Endodermal cell (in vitro differentiated cells): ENCODE data around the gene CRYGA. TPM values are rescaled to one million over a fixed set of nuclear protein-coding genes. Genes with fewer than 3 reads are reported as not detected.

Experiments used
- DNase-seq: peaks from one replicate; pipeline ENCODE4 v3.0.0-alpha.2; 2017
- H3K27ac ChIP-seq: 2 replicates; pipeline ENCODE4 v1.5.1; 2013; ENCODE audit warnings: mild to moderate bottlenecking, low read depth, low read length, moderate library complexity
- H3K27me3 ChIP-seq: 2 replicates; pipeline ENCODE4 v1.6.1; 2013; ENCODE audit warnings: mild to moderate bottlenecking, low read length, moderate library complexity; ENCODE audit not compliant: insufficient read depth, control insufficient read depth, poor library complexity, severe bottlenecking
- H3K36me3 ChIP-seq: 2 replicates; pipeline ENCODE4 v1.7.0; 2013; ENCODE audit warnings: mild to moderate bottlenecking, low read length, moderate library complexity; ENCODE audit not compliant: control insufficient read depth, insufficient read depth
- H3K4me1 ChIP-seq: one replicate; pipeline ENCODE4 v1.7.0; 2013; ENCODE audit warnings: low read length; ENCODE audit not compliant: control insufficient read depth, insufficient read depth
- H3K4me3 ChIP-seq: 2 replicates; pipeline ENCODE4 v1.5.1; 2013; ENCODE audit warnings: mild to moderate bottlenecking, low read length, moderate library complexity
- H3K9ac ChIP-seq: 2 replicates; pipeline ENCODE4 v1.6.1; 2013; ENCODE audit warnings: mild to moderate bottlenecking, low read length, moderate library complexity; ENCODE audit not compliant: poor library complexity, severe bottlenecking; ENCODE audit errors: extremely low read depth
- H3K9me3 ChIP-seq: 2 replicates; pipeline ENCODE4 v1.6.1; 2013; ENCODE audit warnings: mild to moderate bottlenecking, low read length, moderate library complexity; ENCODE audit not compliant: control insufficient read depth
- H3K27ac Mint-ChIP-seq: 2 replicates; pipeline ENCODE4 v1.8.0; 2020; ENCODE audit warnings: mixed read lengths
- H3K27me3 Mint-ChIP-seq: 2 replicates; pipeline ENCODE4 v1.8.0; 2021; ENCODE audit warnings: mild to moderate bottlenecking, mixed read lengths; ENCODE audit not compliant: insufficient read depth
- H3K36me3 Mint-ChIP-seq: 2 replicates; pipeline ENCODE4 v1.8.0; 2020; ENCODE audit warnings: low read depth, mixed read lengths
- H3K4me1 Mint-ChIP-seq: 2 replicates; pipeline ENCODE4 v1.8.0; 2020; ENCODE audit warnings: mixed read lengths
- H3K4me3 Mint-ChIP-seq: 2 replicates; pipeline ENCODE4 v1.8.0; 2020; ENCODE audit warnings: mild to moderate bottlenecking, moderate library complexity, mixed read lengths
- H3K9me3 Mint-ChIP-seq: 2 replicates; pipeline ENCODE4 v1.8.0; 2020; ENCODE audit warnings: mild to moderate bottlenecking, mixed read lengths
- CTCF ChIP-seq: fragments of 200-600 bp; sonication (generic); conservative IDR thresholded peaks from 2 replicates; pipeline ENCODE4 v1.5.0; 2021; ENCODE audit warnings: antibody characterized with exemption, mild to moderate bottlenecking
- WGBS, 2 experiments: methylation state at CpG; one replicate each; pipeline versions ENCODE4 v1.1.5 to v1.1.7; 2013; ENCODE audit warnings: missing lambda C conversion rate in 2 of 2, mixed read lengths in 1 of 2; ENCODE audit not compliant: insufficient coverage in 1 of 2, insufficient read length in 1 of 2; 5-methylcytosine and 5-hydroxymethylcytosine counted together
- total RNA-seq, 2 donors: library from RNA; stranded (reverse); fragmentation: NEBNext Ultra II Directional in 1 of 2; extraction: Animal tissue kit (Norgen Biotek cat#: 25700) in 1 of 2; gene quantifications; 2 replicates in 1 of 2; 3 replicates in 1 of 2; pipeline ENCODE4 v1.2.1, GENCODE V29; 2021

CRYGA gene
- total RNA-seq, 2 donors from 2014 or later: not detected

GRCh38 chr2:208153156-208153555 is 10.2 kb downstream of the CRYGA start:
- Histone ChIP-seq H3K36me3 (no peaks in the 10 kb centered on the region), H3K4me1 (no peaks in the 10 kb centered on the region), H3K9ac (no peak overlapping the region), H3K27me3 (no peaks in the 10 kb centered on the region), H3K4me3 (no peak overlapping the region), H3K27ac (no peak overlapping the region), H3K9me3 (peaks cover 17% of the 10 kb centered on the region)
- Mint-ChIP-seq H3K9me3 (peaks cover 14% of the 10 kb centered on the region), H3K27me3 (no peaks in the 10 kb centered on the region), H3K4me1 (no peaks in the 10 kb centered on the region), H3K36me3 (no peaks in the 10 kb centered on the region), H3K27ac (no peak overlapping the region), H3K4me3 (no peak overlapping the region)
- no peak for TF ChIP-seq CTCF
- no peak for DNase-seq

GRCh38 chr2:208150956-208151355 is 12.4 kb downstream of the CRYGA start:
- no peaks in the 10 kb centered on the region for H3K36me3 Mint-ChIP-seq

GRCh38 chr2:208150094-208150493 is 13.3 kb downstream of the CRYGA start:
- Histone ChIP-seq H3K27me3 (no peaks in the 10 kb centered on the region), H3K27ac (no peak overlapping the region), H3K9ac (no peak overlapping the region), H3K4me1 (no peaks in the 10 kb centered on the region), H3K4me3 (no peak overlapping the region), H3K9me3 (peaks cover 17% of the 10 kb centered on the region), H3K36me3 (no peaks in the 10 kb centered on the region)
- no peak for DNase-seq
- no peak for TF ChIP-seq CTCF
- H3K36me3 Mint-ChIP-seq: no peaks in the 10 kb centered on the region
- H3K4me3 Mint-ChIP-seq: no peak overlapping the region
- H3K27ac Mint-ChIP-seq: no peak overlapping the region
- peaks cover 14% of the 10 kb centered on the region for H3K9me3 Mint-ChIP-seq
- H3K4me1 Mint-ChIP-seq: peaks cover 14% of the 10 kb centered on the region
- H3K27me3 Mint-ChIP-seq: no peaks in the 10 kb centered on the region

More at GRCh38 chr2:208150956-208151355, 12.4 kb downstream of the CRYGA start:
- Histone ChIP-seq H3K4me1 (no peaks in the 10 kb centered on the region), H3K27me3 (no peaks in the 10 kb centered on the region), H3K9ac (no peak overlapping the region), H3K27ac (no peak overlapping the region), H3K36me3 (no peaks in the 10 kb centered on the region), H3K4me3 (no peak overlapping the region), H3K9me3 (peaks cover 17% of the 10 kb centered on the region)
- peaks cover 14% of the 10 kb centered on the region for H3K9me3 Mint-ChIP-seq
- no peak for TF ChIP-seq CTCF
- no peak for DNase-seq
- no peaks in the 10 kb centered on the region for H3K27me3 Mint-ChIP-seq
- peaks cover 12% of the 10 kb centered on the region for H3K4me1 Mint-ChIP-seq
- H3K4me3 Mint-ChIP-seq: no peak overlapping the region
- H3K27ac Mint-ChIP-seq: no peak overlapping the region
- 100% methylated on average over 1 of the region's 1 CpG; no CpG with 5 or more reads in 1 of the 2 experiments for WGBS, 2 experiments
